B cell (primary cell): ENCODE measurements around the gene PCMTD2.

Experiments
- EZH2 ChIP-seq: IDR thresholded peaks from 2 replicates; pipeline ENCODE4 v1.6.1; 2012; ENCODE audit warnings: borderline replicate concordance, low read depth, mild to moderate bottlenecking, moderate library complexity, low read length; ENCODE audit not compliant: insufficient read depth, poor library complexity, severe bottlenecking
- TF ChIP-seq, protein P1 (sequence below): fragments of 200-600 bp; IDR thresholded peaks from one replicate; pipeline ENCODE4 v1.8.0; 2022; ENCODE audit warnings: antibody characterized with exemption, mild to moderate bottlenecking

DNA sequence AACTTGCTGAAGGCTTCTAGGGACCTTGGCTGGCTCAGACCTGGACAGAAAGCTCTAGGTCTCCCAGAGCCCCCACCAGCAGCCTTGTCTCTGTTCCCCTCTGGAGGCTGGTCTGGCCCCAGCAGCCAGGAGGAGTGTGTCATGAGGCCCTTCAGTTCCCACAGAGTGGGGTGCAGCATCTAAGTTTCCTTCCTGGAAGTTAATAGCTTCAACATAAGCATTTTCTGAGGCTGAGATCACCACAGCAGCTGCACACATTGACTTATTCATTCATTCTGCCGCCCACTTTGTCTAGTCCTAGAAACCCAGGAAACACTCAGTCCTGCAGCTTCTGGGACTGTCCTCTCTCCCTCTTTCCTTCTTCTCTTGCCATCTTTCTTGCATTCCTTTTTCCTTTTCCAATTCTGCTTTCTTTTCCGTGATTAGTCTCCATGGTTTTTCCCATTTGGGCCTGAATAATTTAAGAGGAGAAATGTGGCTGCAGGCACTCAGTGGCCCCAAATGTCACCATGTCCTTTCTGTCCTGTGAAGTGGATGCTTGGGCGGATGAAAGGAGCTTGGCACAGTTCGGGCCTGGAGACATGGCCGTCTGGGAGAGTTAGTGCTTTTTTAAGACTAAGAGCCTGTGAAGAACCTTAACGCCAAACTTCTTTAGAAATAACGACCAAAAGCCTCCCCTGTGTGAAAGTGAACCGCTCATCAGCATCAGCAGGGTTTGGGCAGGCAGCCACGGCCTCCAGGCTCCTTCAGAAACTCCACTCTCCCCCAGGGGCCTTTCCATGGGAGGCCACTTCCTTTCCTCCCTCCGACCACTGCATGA lies 31.0 kb upstream of the PCMTD2 start:
- TF ChIP-seq, protein P1, sequence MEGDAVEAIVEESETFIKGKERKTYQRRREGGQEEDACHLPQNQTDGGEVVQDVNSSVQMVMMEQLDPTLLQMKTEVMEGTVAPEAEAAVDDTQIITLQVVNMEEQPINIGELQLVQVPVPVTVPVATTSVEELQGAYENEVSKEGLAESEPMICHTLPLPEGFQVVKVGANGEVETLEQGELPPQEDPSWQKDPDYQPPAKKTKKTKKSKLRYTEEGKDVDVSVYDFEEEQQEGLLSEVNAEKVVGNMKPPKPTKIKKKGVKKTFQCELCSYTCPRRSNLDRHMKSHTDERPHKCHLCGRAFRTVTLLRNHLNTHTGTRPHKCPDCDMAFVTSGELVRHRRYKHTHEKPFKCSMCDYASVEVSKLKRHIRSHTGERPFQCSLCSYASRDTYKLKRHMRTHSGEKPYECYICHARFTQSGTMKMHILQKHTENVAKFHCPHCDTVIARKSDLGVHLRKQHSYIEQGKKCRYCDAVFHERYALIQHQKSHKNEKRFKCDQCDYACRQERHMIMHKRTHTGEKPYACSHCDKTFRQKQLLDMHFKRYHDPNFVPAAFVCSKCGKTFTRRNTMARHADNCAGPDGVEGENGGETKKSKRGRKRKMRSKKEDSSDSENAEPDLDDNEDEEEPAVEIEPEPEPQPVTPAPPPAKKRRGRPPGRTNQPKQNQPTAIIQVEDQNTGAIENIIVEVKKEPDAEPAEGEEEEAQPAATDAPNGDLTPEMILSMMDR: no peak
- no peak for TF ChIP-seq EZH2
